Tibial artery (tissue), 4 donors: ENCODE results near the gene CEP104.
A peak's percentile ranks its signal among the peaks of the same experiment; 100 is the strongest.

Source experiments
- DNase-seq, 2 donors: peaks; one replicate each; pipeline ENCODE4 v3.0.0-alpha.2; 2019
- H3K27ac ChIP-seq, 2 donors: fragments of 200-600 bp; sonication (generic) in 1 of 2; 1 replicate in 1 of 2; 2 replicates in 1 of 2; pipeline ENCODE4 v1.5.1; 2018 to 2019; ENCODE audit warnings: mild to moderate bottlenecking in 1 of 2
- H3K27me3 ChIP-seq, 2 donors: fragments of 200-600 bp; sonication (generic) in 1 of 2; one replicate each; pipeline versions ENCODE4 v1.5.1 to v1.6.0; 2016 to 2019
- H3K36me3 ChIP-seq, 3 donors: fragments of 200-600 bp; sonication (generic) in 2 of 3; one replicate each; pipeline ENCODE4 v1.5.1; 2016 to 2019; ENCODE audit warnings: mild to moderate bottlenecking in 2 of 3
- H3K4me1 ChIP-seq, 4 donors: fragments of 200-600 bp; sonication (generic) in 2 of 4; 1 replicate in 3 of 4; 2 replicates in 1 of 4; pipeline ENCODE4 v1.5.1; 2016 to 2019
- H3K4me3 ChIP-seq, 2 donors: fragments of 200-600 bp; sonication (generic) in 1 of 2; 1 replicate in 1 of 2; 2 replicates in 1 of 2; pipeline ENCODE4 v1.5.1; 2018 to 2019; ENCODE audit warnings: mild to moderate bottlenecking in 2 of 2
- H3K9me3 ChIP-seq, 3 donors: fragments of 200-600 bp; sonication (generic) in 1 of 3; one replicate each; pipeline ENCODE4 v1.5.1; 2016 to 2019
- intact Hi-C: fragments of 100-400 bp; cut with DNase I; formaldehyde crosslinking; loops from one replicate; pipeline ENCODE4 v1.15.0; 2023; ENCODE audit warnings: low total_unique reads
- TF ChIP-seq, protein P1 (sequence below), 2 experiments: fragments of 200-600 bp in 1 of 2; fragments of 450-650 bp in 1 of 2; IDR thresholded peaks; one replicate each; pipeline ENCODE4 v1.5.1; 2017 to 2019; ENCODE audit warnings: antibody characterized with exemption in 2 of 2, mild to moderate bottlenecking in 1 of 2, moderate library complexity in 1 of 2

The CEP104 gene

DNA sequence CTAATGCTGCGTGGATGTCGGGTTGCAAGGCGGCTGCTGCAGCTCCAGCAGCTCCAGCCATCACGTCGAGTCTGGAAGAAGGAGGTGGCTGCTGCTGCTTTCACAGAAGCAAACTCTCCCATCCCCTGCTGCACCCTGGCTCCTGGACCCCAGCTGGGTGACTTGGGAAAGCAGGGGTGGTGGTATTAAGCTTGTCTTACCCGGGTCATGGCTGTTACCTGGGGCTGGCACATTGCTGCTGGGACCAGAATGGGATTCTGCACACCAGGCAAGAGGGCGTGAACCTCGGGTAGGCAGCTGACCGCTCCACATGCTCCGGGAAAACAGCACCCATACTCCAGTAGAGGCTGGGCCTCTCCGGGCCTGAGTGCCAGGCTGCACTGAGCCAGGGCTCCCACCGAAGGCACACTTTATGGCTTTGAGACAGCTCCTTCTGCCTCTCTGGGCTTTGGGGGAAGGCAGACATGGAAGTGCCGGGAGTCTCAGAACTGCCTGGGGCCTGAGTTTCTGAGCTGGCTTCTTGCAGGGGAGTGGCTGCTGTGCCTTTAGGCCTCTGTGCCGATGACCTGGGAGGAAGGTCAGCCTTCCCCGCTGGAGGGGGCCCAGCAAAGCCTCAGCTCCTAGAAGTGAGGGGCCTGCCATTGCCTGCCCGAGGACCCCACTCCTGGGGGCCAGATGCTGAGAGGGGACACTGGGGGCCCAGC is 83.3 kb downstream of the CEP104 start:
- Histone ChIP-seq H3K4me3 (no peak overlapping the region), H3K27me3 (peaks cover 0 to 5% of the 10 kb centered on the region in 2 donors), H3K27ac (peak overlapping the region; percentile 82 to 83), H3K9me3 (no peaks in the 10 kb centered on the region), H3K36me3 (peaks cover 0 to 4% (median 1%) of the 10 kb centered on the region in 3 donors), H3K4me1 (peaks cover 3 to 47% (median 22%) of the 10 kb centered on the region in 4 donors)
- TF ChIP-seq, protein P1, sequence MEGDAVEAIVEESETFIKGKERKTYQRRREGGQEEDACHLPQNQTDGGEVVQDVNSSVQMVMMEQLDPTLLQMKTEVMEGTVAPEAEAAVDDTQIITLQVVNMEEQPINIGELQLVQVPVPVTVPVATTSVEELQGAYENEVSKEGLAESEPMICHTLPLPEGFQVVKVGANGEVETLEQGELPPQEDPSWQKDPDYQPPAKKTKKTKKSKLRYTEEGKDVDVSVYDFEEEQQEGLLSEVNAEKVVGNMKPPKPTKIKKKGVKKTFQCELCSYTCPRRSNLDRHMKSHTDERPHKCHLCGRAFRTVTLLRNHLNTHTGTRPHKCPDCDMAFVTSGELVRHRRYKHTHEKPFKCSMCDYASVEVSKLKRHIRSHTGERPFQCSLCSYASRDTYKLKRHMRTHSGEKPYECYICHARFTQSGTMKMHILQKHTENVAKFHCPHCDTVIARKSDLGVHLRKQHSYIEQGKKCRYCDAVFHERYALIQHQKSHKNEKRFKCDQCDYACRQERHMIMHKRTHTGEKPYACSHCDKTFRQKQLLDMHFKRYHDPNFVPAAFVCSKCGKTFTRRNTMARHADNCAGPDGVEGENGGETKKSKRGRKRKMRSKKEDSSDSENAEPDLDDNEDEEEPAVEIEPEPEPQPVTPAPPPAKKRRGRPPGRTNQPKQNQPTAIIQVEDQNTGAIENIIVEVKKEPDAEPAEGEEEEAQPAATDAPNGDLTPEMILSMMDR (IDR thresholded peaks at IDR 0.05) = no peak
- no peak for DNase-seq
- intact Hi-C loops = no loop called here

DNA sequence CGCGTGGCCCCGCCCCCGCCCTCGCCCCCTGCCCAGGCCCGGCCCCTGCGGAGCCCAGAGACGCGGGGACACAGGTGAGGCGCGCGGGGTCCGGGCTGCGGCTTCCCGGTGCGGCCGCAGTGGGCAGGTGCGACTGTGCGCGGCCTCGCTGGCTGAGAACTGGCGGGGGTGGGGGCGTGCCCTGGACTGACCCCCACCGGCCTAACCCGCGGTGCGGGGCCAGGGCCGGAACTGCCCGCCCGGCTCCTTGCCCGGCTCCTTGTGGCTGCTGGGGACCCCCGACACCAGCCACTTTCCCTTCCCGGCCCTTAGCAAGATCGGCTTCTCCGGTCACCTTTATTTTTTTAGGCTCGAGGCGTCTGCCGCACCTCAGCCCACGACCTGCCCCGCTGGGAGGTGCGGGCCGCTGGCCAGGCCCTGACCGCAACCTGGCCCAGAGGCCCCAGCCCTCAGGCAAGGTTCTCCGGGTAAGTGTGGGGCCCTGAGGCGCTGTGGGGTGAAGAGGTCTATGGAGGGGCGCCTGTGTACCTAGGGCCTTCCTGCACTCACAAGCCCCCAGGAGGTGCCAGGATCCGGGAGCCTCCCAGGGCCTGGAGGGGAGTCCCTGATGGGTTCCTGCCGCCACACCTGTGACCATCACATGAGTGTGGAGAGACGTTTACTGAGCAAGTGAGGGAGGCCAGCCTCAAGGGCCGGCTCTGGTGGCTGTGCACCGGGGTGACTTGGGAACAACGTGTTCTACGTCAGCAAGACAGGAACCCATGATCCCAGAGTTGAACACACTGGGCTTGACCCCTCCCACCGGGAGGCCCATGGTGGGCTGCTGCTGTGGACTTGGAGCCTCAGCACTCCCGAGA is 84.1 kb downstream of the CEP104 start, which contains the start of gene SMIM1:
SMIM1 (plus strand) TSS at position 35 of the 857 bp plus-strand sequence. CDS start 2,625 bp downstream, outside the sequence.
- H3K4me1 ChIP-seq = peaks cover 3 to 47% (median 22%) of the 10 kb centered on the region in 4 donors
- DNase-seq = no peak
- TF ChIP-seq, protein P1 (IDR thresholded peaks at IDR 0.05) = no peak
- H3K36me3 ChIP-seq = no peaks in the 10 kb centered on the region
- peak within 1 kb of the TSS; percentile 82 to 83 for H3K27ac ChIP-seq
- H3K4me3 ChIP-seq = peak within 1 kb of the TSS; percentile 60 to 65
- H3K27me3 ChIP-seq = peaks cover 0 to 8% of the 10 kb centered on the region in 2 donors
- intact Hi-C loops = no loop called here
- no peaks in the 10 kb centered on the region for H3K9me3 ChIP-seq

DNA sequence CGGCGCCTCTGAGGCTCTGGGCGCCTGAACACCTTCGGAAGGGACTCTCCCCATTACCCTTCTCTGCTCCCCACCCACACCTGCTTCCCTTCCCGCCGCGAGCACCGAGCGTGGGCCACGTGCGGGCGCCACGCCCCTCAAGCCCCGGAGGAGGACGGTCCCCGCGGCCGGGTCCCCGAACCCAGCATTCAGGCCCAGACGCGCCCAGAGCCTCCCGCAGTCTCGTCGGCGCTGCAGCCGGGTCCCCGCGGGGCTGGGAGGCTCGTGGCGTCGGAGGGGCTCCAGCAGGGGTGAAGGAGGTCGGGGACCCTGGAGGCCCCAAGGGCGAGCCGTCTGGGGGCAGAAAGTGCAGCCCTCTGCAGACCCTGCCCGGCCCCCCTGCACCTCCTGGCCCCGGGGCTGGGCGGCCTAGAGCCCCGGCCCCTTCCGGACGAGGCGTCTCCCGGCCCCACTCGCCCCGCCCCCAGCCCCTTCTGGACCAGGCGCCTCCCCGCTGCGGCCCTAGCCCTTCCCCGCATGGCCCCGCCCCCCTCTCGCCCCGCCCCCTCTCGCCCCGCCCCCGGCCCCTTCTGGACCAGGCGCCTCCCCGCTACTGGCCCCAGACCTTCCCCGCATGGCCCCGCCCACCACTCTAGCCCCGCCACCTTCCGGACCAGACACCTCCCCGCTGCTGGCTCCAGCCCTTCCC is 84.8 kb downstream of the CEP104 start:
- Histone ChIP-seq H3K4me1 (peaks cover 3 to 47% (median 22%) of the 10 kb centered on the region in 4 donors), H3K36me3 (no peaks in the 10 kb centered on the region), H3K9me3 (no peaks in the 10 kb centered on the region), H3K27ac (peak overlapping the region; percentile 82 to 83), H3K27me3 (peaks cover 0 to 13% of the 10 kb centered on the region in 2 donors), H3K4me3 (peak overlapping the region; percentile 60 to 65)
- DNase-seq = peak; percentile 87 to 93
- TF ChIP-seq, protein P1 (IDR thresholded peaks at IDR 0.05) = no peak
- intact Hi-C loops = no loop called here

DNA sequence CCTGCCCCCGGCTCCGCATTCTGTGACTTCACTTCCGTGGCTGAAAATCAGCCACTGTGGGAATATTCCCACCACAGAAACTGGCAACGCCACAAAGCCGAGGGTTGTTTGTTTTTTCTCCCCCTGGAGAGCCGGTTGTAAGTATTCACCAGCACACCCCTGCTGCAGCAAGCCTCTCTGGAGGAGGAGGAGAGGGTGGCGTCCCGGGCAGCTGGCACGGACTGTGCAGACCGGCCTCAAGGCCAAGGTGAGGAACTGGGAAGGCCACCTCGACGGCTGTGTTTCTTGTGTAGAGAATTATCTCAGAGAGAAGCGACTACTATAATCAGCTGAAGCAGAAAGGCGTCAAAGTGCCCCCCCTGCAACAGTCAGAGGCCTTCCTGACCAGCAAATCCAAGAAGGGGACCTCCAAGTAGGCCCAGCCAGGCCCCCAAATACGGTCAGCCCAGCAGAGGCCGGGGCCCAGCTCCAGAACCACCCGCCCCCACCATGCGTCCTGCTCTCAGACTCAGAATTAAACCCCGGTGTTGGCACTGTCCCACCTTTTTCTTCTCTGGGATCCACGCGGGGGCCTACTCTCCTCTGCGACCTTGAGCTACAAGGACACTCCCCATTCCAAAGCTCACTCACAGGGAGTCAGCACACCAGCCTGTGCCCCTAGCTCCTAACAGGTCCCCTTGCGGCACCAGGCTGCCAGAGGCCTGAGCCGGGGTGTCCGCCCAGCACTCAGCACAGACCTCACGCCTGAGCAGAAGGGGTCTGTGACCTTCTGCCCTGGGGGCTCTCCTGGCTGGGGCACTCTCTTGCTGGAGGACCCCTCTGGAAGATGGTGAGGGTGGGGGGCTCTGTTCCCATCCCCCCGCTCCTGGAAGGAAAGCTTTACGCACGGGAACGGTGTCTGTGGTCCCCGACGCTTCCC is 85.6 kb downstream of the CEP104 start:
- no peaks in the 10 kb centered on the region for H3K36me3 ChIP-seq
- intact Hi-C loops = no loop called here
- TF ChIP-seq, protein P1 (IDR thresholded peaks at IDR 0.05) = no peak
- peaks cover 0 to 16% of the 10 kb centered on the region in 2 donors for H3K27me3 ChIP-seq
- peaks cover 3 to 47% (median 22%) of the 10 kb centered on the region in 4 donors for H3K4me1 ChIP-seq
- no peaks in the 10 kb centered on the region for H3K9me3 ChIP-seq
- no peak for DNase-seq
- no peak overlapping the region for H3K27ac ChIP-seq
- H3K4me3 ChIP-seq = peak overlapping the region; percentile 60 to 65
